Pancreas (tissue), 10 donors: Measurements from ENCODE around the gene CCDC40. TPM values are rescaled to one million over a fixed set of nuclear protein-coding genes. Genes with fewer than 3 reads are reported as not detected.

ENCODE experiments used
- ATAC-seq, 4 donors: fragments of 200-7000 bp; cut with Tn5 transposase; one replicate each; pipeline versions ENCODE4 v1.8.0 to v1.9.1; 2020; ENCODE audit warnings: mild to moderate bottlenecking in 4 of 4, moderate library complexity in 4 of 4
- DNase-seq, 6 donors: peaks; one replicate each; pipeline ENCODE4 v3.0.0-alpha.2; 2020
- FAIRE-seq: peaks from 2 replicates; lab custom pipeline; 2012; peaks lifted over from hg19 to GRCh38; lab: Jason Lieb, UNC
- H3K27ac ChIP-seq, 4 donors: fragments of 200-600 bp; sonication (generic); 1 replicate in 3 of 4; 2 replicates in 1 of 4; pipeline versions ENCODE4 v1.5.0 to v1.8.0; 2020
- H3K27me3 ChIP-seq, 4 donors: fragments of 200-600 bp; one replicate each; pipeline ENCODE4 v1.8.0; 2021
- H3K36me3 ChIP-seq, 3 donors: fragments of 200-600 bp; sonication (generic) in 1 of 3; one replicate each; pipeline versions ENCODE4 v1.5.0 to v1.8.0; 2020 to 2021
- H3K4me1 ChIP-seq, 3 donors: fragments of 200-600 bp; one replicate each; pipeline ENCODE4 v1.8.0; 2021
- H3K4me3 ChIP-seq, 4 donors: fragments of 200-600 bp; sonication (generic) in 2 of 4; one replicate each; pipeline versions ENCODE4 v1.5.0 to v1.8.0; 2020 to 2021
- H3K9me3 ChIP-seq, 4 donors: fragments of 200-600 bp; one replicate each; pipeline ENCODE4 v1.8.0; 2021
- CTCF ChIP-seq, 4 donors: fragments of 200-600 bp; sonication (generic) in 3 of 4; IDR thresholded peaks; one replicate each; pipeline versions ENCODE4 v1.5.0 to v1.8.0; 2021; ENCODE audit warnings: antibody characterized with exemption in 4 of 4
- WGBS, 2 donors: extraction: QIAGEN DNeasy Blood & Tissue Kit; methylation state at CpG; one replicate each; pipeline ENCODE4 v1.1.7; 2013; 5-methylcytosine and 5-hydroxymethylcytosine counted together
- intact Hi-C, 3 donors: fragments of 100-400 bp; cut with DNase I; formaldehyde crosslinking; loops; one replicate each; pipeline versions ENCODE4 v1.11.1 to v1.14.2; 2022
- polyA plus RNA-seq, 2 donors: library from polyadenylated mRNA; stranded (reverse); fragments of 200-250 nt; gene quantifications; one replicate each; pipeline ENCODE4 v1.2.3, GENCODE V29; 2013
- total RNA-seq, 6 donors: library from RNA; stranded (reverse); fragmentation: NEBNext Ultra II Directional in 4 of 6; extraction: Animal tissue kit (Norgen Biotek cat#: 25700) in 4 of 6; gene quantifications; one replicate each; pipeline versions ENCODE4 v1.2.1 to v1.2.4, GENCODE V29; 2021 to 2023
- donor health status: healthy with polysubstance abuse.
- donor health status: DM: no; HTN: no; CAD: no; lungs with moderate emphysema.
- donor health status: DM: no; HTN: no; CAD: no.
- donor health status: control.
- donor health status: control.
- donor health status: Bipolar disorder and iron deficiency.
- donor health status: DM: yes; HTN: yes; CAD: no.
- donor health status: DM: no; HTN: no; CAD: no.
- donor health status: DM: no; HTN: no; CAD: no.
- donor health status: DM: yes; HTN: yes; CAD: no.

The CCDC40 gene
- total and polyA plus RNA-seq, 8 donors = 1.9 to 12.3 (median 3.4) TPM

DNA sequence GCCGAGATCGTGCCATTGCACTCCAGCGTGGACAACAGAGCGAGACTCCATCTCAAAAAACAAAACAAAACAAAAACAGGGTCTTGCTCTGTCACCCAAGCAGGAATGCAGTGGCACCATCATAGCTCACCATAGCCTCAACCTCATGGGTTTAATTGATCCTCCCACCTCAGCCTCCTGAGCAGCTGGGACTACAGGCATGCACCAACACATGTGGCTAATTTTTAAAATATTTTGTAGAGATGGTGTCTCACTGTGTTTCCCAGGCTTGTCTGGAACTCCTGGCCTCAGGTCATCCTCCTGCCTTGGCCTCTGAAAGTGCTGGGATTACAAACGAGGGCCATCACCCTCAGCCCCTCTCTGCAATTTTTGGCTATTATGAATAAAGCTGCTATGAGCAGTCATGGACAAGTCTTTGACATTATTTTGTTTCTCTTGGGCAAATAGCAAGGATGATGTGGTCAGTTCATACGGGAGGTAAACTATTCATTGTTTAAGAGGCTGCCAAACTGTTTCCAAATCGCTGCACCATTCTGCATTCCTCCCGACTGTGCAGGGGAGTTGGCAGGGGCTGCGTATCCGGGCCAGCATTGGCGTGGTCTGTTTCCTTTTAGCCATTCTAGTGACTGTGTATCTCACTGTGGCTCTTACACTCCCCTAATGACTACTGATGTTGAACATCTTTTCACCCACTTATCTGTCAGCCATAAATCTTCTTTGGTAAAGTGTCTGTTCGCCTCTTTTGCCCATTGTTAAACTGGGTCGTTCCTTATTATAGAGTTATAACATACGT is 89.4 kb downstream of the CCDC40 start:
- DNase-seq (peak in 1 of 6 donors; percentile 30), ATAC-seq (peak in 2 of 4 donors; percentile 24 to 33), FAIRE-seq (no peak)
- Histone ChIP-seq H3K4me3 (no peak overlapping the region), H3K9me3 (no peaks in the 10 kb centered on the region), H3K36me3 (no peaks in the 10 kb centered on the region), H3K27ac (no peak overlapping the region), H3K4me1 (peaks cover 2 to 12% (median 3%) of the 10 kb centered on the region in 3 donors), H3K27me3 (no peaks in the 10 kb centered on the region)
- intact Hi-C loops = no loop called here
- TF ChIP-seq CTCF (IDR thresholded peaks at IDR 0.05) = no peak
- 66 to 70% methylated on average over 14 of the region's 14 CpGs for WGBS, 2 donors

DNA sequence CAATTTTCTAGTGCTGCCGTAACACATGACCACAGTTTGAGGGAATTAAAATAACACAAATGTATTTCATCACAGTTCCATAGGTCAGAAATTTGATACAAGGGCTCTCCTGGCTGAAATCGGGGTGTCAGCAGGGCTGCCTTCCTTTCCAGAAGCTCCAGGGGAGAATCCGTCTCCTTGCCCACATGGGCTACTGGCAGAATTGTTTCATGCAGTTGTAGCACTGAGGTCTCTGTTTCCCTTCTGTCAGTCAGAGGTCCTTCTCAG is 89.9 kb downstream of the CCDC40 start:
- no peak for TF ChIP-seq CTCF (IDR thresholded peaks at IDR 0.05)
- ATAC-seq (no peak), DNase-seq (no peak), FAIRE-seq (no peak)
- Histone ChIP-seq H3K9me3 (no peaks in the 10 kb centered on the region), H3K36me3 (no peaks in the 10 kb centered on the region), H3K27me3 (no peaks in the 10 kb centered on the region), H3K27ac (no peak overlapping the region), H3K4me3 (no peak overlapping the region), H3K4me1 (peaks cover 7 to 17% (median 7%) of the 10 kb centered on the region in 3 donors)
- 77 to 78% methylated on average over 3 of the region's 3 CpGs for WGBS, 2 donors
- intact Hi-C loops = no loop called here

DNA sequence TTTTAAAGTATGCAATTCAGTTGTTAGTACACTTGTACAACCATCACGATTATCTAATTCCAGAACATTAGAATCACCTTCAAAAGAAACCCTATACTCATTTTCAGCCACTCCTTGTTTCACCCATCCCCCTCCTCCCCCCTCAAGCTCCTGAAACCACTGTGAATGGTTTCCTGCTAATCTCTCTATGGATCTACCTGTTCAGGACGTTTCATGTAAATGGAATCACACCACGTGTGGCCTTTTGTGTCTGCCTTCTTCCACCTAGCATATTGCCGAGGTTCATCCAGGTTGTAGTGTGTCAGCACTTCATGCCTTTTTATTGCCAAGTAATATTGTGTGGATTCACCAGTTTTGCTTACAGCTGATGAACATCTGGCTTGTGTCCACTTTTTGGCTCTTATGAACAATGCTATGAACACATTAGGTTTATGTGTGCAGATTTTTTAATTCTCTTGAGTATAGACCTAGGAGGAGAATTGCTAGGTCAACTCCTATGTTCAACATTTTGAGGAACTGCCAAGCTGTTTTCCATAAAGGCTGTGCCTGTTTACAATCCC is 92.6 kb downstream of the CCDC40 start:
- H3K4me3 ChIP-seq = no peak overlapping the region
- H3K27me3 ChIP-seq = no peaks in the 10 kb centered on the region
- H3K9me3 ChIP-seq = no peaks in the 10 kb centered on the region
- intact Hi-C loops = no loop called here
- peaks cover 7 to 15% (median 11%) of the 10 kb centered on the region in 3 donors for H3K4me1 ChIP-seq
- H3K36me3 ChIP-seq = peaks cover 0 to 8% (median 2%) of the 10 kb centered on the region in 3 donors
- TF ChIP-seq CTCF (IDR thresholded peaks at IDR 0.05) = no peak
- FAIRE-seq (no peak), DNase-seq (no peak), ATAC-seq (no peak)
- H3K27ac ChIP-seq = no peak overlapping the region
- WGBS, 2 donors = 36 to 44% methylated on average over 4 of the region's 4 CpGs

DNA sequence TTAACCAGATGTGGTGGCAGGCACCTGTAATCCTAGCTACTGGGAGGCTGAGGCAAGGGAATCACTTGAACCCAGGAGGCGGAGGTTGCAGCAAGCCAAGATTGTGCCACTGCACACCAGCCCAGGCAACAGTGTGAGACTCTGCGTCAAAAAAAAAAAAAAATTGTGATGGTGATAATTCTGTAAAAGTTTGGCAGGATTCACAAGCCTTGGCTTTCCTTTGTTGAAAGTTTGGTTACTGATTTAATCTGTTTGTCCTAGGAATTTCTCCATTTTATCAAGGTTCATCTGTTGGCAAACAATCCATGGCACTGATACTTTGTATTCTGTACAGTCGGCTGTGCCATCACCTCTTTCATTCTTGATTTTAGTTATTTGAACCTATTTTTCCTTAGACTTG is 94.5 kb downstream of the CCDC40 start:
- WGBS, 2 donors = 32 to 33% methylated on average over 3 of the region's 3 CpGs
- intact Hi-C loops = no loop called here
- peak in 1 of 4 donors; percentile 32 for ATAC-seq
- Histone ChIP-seq H3K27me3 (no peaks in the 10 kb centered on the region), H3K9me3 (no peaks in the 10 kb centered on the region), H3K4me3 (no peak overlapping the region), H3K27ac (no peak overlapping the region), H3K36me3 (peaks cover 4 to 25% (median 21%) of the 10 kb centered on the region in 3 donors), H3K4me1 (peaks cover 7 to 12% (median 11%) of the 10 kb centered on the region in 3 donors)
- FAIRE-seq = no peak
- DNase-seq = no peak
- no peak for TF ChIP-seq CTCF (IDR thresholded peaks at IDR 0.05)
